Dedifferentiated amniotic fluid mesenchymal stem cell (primary cell): ENCODE data around the gene MEP1B.
"Not testable (repeated sequence)": the region's sequence is repeated elsewhere in the genome, so short reads cannot be mapped to it uniquely, and the experiment has no call there.

Source experiments
- DNase-seq: peaks from one replicate; pipeline ENCODE4 v3.0.0-alpha.2; 2016; ENCODE audit errors: extremely low spot score

MEP1B gene

DNA sequence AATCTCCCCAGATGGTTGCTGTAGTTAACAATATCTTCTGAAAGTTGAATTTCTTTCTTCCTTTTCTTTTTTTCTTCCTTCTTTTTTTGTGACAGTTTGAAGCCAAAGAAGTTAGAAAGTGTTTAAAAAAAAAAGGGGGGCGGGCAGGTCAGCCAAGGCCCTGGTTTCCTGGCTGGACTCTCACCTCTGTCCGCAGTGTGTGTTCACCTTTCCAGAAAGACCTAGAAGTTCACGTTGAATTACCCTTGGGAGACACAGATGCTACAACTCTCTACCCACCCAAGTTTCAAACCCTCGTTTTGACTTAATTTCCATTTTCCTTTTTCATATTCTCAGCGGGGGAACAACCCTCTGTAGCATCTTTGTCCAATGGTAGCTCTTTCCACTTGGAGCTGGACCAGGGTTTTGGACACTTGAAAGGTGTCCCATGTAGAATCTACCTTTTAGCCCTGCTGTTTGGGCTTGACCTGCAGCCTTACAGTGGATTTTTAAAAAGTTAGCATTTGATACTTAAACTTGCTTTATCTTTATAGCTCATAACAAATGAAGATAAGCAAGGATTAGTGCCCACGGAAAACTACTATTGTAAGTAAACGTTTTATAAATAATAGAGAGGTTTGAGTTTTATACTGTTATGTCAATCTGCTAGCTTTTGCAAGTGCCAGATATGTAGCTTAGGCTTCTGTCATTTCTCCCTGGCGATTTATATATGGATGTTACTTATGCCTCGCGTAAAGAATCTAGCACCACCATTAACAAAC, 20.0 kb downstream of the MEP1B start:
- no peak for DNase-seq

DNA sequence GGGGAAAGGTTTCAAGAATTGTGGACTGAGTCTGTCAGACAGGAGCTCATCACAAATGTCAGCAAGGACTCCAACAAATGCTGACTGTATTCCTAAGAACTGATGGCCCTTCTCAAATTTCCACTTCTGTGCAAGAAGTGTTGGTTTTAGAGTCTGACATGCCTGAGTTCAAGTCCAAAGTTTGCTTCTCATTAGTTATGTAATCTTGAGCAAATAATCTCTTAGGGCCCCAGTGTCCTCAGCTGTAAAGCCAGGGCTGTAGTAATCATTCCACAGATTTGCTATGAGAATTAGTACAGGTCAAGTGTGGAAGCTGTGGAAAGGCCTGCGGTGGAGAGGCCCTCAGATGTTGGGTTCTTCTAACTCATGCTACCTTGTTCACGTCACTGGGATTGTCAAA, 23.9 kb downstream of the MEP1B start:
- no peak for DNase-seq

- DNase-seq = no peak
Measured at GRCh38 chr18:32216390-32216789, 26.6 kb downstream of the MEP1B start.

DNA sequence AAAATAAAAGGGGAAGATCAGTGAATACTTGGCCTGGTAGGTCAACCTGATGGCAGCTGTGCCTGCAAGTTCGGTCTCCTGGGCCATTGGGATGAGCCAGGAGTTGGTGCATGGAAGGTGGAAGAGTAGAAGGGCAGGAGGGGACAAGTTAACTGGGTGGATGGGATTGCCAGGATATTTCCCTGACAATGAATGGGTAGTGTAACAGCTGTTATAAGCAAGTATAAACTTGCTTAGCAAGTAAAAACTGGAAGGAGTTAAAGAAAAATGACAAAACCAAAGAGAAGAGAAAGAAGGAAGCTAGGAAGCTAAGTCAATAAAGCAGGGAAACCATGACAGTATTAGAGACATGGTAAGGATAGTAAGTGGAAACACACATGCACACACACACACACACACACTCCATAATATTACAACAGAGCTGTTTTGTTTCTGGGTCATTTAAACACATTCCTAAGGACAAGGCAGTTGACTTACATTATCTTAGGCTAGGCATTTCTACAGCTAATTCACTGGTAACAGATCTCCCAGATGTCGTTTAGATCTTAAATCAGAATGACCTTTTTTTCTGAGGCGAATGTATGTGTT, 29.7 kb downstream of the MEP1B start:
- DNase-seq = no peak

- DNase-seq = not testable (repeated sequence)
Measured at GRCh38 chr18:32233348-32233747, 43.5 kb downstream of the MEP1B start.

GRCh38 chr18:32237049-32237448, 47.2 kb downstream of the MEP1B start:
- DNase-seq = no peak

DNA sequence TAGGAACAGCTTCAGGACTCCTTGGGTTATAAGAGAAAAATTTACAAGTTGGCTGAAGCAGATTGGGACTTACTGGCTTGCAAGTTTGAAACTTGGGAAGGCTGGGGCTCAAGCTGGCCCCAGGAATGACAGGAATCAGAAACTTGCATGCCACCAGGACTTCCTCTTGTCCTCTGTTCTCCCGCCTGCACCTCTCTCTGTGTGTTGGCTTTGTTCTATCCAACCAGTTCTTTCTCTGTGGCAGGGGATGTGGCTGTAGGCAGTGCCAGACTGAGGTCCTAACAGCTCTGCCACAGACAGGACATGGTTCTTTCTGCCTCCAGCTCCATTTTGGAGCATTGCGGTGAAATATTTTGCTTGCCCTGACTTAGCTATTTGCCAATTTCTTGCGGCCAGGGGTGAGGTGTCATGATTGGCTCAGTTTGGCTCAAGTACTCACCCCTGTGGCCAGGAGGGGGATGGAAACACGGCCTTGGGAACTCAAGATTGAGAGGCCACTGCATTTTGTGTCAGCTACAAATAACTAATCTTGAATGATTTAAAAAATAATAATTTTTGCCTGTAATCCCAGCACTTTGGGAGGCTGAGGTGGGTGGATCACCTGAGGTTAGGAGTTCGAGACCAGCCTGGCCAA, 48.9 kb downstream of the MEP1B start:
- no peak for DNase-seq

GRCh38 chr18:32242395-32242794, 52.6 kb downstream of the MEP1B start:
- DNase-seq = no peak

DNA sequence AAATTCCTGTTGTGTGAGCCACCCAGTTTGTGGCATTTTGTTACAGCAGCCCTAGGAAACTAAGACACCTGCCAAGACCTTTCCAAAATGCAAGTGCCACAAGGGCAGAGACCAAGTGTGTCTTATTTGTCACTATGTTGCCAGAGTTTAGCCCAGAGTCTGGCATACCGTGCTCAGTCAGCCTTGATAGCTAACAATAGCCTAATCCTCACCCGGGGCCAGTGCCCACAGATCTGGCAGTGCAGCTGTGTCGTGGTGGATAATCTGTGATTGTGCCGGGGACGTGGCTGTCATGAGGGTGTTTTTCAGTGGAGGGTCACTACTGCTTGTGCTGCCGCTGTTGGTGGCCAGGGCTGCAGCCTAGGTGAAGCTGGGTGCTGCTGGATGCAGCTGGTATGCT, 53.5 kb downstream of the MEP1B start:
- DNase-seq = no peak

DNA sequence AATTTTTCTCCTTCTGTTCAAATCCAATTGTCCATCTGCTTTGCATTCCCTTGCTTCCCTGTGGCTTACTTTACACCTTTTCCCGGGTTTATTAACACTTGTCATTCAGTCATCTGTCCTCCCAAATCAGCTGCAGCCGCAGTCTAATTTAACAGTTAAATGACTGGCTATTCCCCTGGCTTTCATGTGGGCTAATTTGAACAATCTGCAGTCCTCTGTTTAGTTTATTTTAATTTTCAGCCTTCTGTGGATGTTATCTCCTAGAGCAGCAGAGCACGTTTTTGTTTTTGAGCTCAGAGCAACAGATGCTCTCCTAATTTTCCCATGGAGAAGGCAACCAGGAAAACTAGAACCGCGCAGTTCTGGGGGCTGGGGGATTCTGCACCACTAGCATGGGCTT, 55.0 kb downstream of the MEP1B start:
- DNase-seq = no peak

DNA sequence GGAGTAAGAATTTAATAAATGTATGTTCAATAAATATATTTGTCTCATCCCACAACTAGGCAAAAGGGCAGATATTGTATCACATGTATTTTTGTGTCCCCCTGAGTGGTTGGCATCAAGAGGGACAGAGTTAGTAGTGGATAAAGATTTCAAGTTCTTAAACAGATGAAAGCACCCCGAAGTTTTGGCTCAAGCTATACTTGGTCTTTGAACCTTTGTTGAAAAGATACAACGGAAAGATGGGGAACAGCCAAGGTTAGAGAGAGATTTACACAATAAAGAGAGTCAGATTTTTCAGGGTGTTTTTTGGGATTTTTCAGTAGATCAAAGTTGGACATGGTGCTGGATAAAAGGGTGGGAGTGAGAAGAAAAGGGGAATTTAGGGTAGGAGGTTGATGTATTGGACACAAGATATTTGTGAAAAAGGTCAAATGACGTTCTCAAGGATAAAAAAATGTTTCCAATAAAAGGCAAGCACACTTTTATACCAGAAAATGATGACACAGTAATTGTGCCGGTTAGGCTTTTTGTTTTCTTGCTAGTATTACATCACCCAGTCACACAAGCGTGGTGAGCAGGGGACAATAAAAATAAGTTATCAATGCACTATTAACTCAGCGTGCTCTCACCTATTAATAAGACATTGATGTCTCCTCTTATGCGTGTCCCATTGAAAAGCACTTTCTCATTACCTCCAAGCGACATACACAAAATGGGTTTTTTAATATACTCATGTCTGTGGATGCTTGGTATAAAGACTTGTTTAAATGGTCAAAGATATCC, 59.5 kb downstream of the MEP1B start:
- DNase-seq = no peak

GRCh38 chr18:32251466-32251865, 61.6 kb downstream of the MEP1B start:
- DNase-seq = no peak

DNA sequence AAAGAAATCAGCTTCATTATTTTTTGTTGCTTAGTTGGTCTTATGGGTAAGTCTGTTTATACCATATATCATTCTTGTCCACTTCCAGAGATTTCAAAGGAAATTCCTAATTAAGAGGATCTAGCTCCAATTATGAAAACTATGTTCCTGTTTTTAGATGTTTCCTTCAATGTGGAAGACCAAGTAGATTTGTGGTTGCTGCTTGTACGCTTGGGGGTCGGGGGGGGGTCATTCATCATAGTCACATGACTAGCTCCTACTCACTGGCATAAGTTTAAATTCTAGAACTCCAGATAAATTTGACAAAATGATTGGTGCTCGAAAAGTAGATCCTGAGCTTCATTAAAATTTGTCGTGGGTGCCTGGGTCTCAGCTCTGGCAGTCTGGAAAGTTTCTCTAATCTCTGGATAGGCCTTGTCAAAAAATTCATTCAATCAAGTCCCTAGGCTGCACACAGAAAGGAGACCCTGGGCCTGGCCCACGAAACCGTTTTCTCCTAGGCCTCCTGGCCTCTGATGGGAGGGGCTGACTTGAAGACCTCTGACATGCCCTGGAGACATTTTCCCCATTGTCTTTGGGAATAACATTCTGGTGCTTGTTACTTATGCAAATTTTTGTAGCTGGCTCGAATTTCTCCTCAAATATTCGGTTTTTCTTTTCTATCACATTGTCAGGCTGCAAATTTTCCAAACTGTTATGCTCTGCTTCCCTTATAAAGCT, 62.5 kb downstream of the MEP1B start:
- no peak for DNase-seq

DNA sequence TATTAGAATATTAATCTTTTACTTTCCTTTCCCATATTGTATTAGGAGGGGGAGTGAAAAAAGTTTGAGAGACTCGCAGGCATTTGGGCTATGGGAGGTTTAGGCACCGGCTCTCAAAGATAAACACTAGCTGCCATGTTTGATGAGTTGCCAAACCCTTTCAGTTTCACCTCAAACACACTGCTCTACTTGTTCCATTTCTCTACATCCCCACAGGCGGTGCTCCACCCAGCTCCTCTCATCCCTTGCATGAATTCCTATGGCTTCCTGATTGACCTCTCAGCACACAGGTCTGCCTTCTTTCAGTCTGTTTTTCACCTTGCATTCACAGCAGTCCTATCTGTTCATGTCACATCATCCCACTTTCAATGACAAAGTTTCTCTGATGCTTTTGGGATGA, 65.7 kb downstream of the MEP1B start:
- DNase-seq = no peak

- no peak for DNase-seq
Measured at GRCh38 chr18:32257084-32257785, 67.4 kb downstream of the MEP1B start.

DNA sequence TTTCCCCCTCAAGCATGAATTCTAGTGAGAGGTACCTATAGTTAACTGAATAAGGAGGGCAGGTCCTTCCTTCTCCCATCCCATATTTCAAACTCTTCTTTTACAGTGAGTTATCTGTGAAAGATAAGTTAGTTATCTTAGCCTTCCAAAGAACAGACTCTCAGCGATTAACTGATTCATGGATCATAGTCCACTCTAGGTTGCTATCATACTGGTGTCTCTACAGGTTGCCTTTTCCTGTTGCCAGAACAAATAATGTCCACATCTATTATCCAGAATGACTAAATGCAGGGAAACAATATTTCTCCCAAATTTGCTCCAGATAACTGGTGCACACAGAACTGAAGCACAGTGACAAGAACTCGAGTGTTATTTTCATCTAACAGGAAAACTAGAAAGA, 68.3 kb downstream of the MEP1B start:
- DNase-seq = no peak

DNA sequence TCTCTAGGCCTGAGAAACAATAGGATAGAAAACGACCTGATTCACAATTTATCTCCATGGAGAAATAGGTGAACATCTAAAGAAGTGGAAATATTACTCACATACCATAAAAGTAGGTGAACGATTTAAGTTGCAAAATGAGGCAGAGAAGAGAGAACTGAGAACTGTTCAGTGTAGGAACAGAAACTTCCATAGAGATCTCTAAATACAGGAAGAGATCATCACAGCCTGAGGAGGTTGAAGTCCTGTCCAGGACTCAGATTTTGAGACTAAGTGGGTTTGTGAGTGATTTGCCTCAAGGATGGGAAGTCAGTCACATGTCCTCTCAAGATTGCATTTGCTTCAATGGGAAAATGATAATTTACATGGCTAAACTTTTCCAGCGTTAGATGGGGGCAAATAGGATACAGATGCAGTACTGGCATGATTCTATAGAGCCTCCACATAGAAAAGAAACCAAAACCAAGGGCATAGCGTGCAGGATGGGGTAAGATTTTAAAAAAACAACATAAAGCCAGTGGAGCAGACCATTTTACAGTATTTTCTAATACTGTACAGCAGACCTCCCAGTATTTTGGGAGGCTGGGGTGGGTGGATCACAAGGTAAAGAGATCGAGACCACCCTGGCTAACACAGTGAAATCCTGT, 68.8 kb downstream of the MEP1B start:
- DNase-seq = no peak

DNA sequence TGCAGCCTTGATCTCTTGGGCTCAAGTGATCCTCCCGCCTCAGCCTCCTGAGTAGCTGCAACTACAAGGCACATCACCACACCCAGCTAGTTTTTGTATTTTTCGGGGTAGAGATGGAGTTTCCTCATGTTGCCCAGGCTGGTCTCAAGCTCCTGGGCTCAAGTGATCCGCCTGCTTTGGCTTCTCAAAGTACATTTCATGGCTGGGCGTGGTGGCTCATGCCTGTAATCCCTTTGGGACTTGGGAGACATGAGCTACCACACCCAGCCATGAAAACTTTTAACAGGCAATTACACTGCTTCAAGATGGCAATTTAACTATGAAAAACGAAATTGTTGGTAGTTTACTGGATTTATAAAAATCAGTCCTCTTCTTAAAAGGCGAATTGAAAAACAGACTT, 69.7 kb downstream of the MEP1B start:
- no peak for DNase-seq

GRCh38 chr18:32261003-32261402, 71.2 kb downstream of the MEP1B start:
- no peak for DNase-seq

DNA sequence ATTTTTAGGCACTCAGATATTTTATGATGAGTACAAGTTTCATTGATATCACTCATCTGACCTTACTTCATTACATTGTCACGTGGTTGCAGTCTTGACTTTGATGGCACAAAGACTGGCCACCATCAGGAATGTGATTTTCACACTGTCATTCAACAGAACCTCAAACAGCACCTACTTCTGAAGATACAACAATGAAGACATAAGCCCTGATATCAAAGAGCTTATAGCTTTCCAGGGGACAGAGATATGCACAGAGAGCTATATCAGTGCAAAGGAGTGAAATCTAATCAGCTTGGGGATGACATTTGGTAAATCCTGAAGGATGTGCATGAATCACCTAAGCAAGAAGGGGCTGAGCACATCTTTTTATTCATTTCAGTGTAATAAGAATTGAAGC, 72.3 kb downstream of the MEP1B start:
- no peak for DNase-seq

- DNase-seq = no peak
Measured at GRCh38 chr18:32264401-32264800, 74.6 kb downstream of the MEP1B start.
